Activated T-helper 2 cell treated with anti-CD3 and anti-CD28 coated beads, Interferon-gamma antibody, Interleukin-2, Interleukin-4, amounts not matched to agents 10 μg/mL and 5 μg/mL and 100 μg/mL, durations not matched to agents 14 hours and 24 hours and 36 hours (primary cell): Measurements from ENCODE around the gene HOMER1. TPM values are rescaled to one million over a fixed set of nuclear protein-coding genes. Genes with fewer than 3 reads are reported as not detected.
"Not testable (repeated sequence)": the region's sequence is repeated elsewhere in the genome, so short reads cannot be mapped to it uniquely, and the experiment has no call there.

Experiments used
- DNase-seq: peaks from one replicate; pipeline ENCODE4 v3.0.0; 2021; ENCODE audit warnings: low spot score
- H3K27ac Mint-ChIP-seq: one replicate; pipeline ENCODE4 v1.8.0; 2021; ENCODE audit warnings: mixed read lengths
- H3K27me3 Mint-ChIP-seq: one replicate; pipeline ENCODE4 v1.8.0; 2021; ENCODE audit warnings: low read depth, mixed read lengths
- H3K36me3 Mint-ChIP-seq: one replicate; pipeline ENCODE4 v1.8.0; 2021; ENCODE audit warnings: low read depth, mixed read lengths
- H3K4me1 Mint-ChIP-seq: one replicate; pipeline ENCODE4 v1.8.0; 2021; ENCODE audit warnings: low read depth, mixed read lengths
- H3K4me3 Mint-ChIP-seq: one replicate; pipeline ENCODE4 v1.8.0; 2021; ENCODE audit warnings: low read depth, mild to moderate bottlenecking, moderate library complexity, mixed read lengths
- H3K9me3 Mint-ChIP-seq: one replicate; pipeline ENCODE4 v1.8.0; 2021; ENCODE audit warnings: mixed read lengths
- intact Hi-C: fragments of 100-400 bp; cut with micrococcal nuclease; formaldehyde crosslinking; loops from one replicate; pipeline ENCODE4 v1.15.1; 2023
- total RNA-seq: library from RNA; stranded (reverse); gene quantifications from 2 replicates; pipeline ENCODE4 v1.2.3, GENCODE V29; 2022

HOMER1 gene
- total RNA-seq, 1 donor from 2014 or later, result 13.5 TPM

DNA sequence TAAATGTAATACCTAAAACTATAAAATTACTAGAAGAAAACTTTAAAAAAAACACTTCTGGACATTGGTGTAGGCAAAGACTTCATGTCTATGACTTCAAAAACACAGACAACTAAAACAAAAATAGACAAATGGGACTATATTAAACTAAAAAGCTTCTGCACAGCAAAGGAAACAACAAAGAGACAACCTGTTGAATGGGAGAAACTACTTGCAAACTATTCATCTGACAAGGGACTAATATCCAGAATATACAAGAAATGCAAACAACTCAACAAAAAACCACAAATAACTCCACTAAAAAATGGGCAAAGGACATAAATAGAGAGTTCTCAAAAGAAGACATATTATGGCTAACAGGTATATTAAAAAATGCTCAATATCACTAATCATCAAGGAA, 128.8 kb downstream of the HOMER1 start:
- H3K4me3 Mint-ChIP-seq, H3K27me3 Mint-ChIP-seq, DNase-seq, H3K27ac Mint-ChIP-seq, intact Hi-C loops, H3K4me1 Mint-ChIP-seq: not testable (repeated sequence)
- peaks cover 20% of the 10 kb centered on the region for H3K36me3 Mint-ChIP-seq
- peaks cover 37% of the 10 kb centered on the region for H3K9me3 Mint-ChIP-seq

- Mint-ChIP-seq H3K4me1 (no peaks in the 10 kb centered on the region), H3K4me3 (no peak overlapping the region), H3K27me3 (no peaks in the 10 kb centered on the region), H3K9me3 (peaks cover 34% of the 10 kb centered on the region), H3K36me3 (peaks cover 24% of the 10 kb centered on the region), H3K27ac (no peak overlapping the region)
- DNase-seq, result no peak
- intact Hi-C loops, result no loop called here
Measured at GRCh38 chr5:79378510-79379186, 135.3 kb downstream of the HOMER1 start.

DNA sequence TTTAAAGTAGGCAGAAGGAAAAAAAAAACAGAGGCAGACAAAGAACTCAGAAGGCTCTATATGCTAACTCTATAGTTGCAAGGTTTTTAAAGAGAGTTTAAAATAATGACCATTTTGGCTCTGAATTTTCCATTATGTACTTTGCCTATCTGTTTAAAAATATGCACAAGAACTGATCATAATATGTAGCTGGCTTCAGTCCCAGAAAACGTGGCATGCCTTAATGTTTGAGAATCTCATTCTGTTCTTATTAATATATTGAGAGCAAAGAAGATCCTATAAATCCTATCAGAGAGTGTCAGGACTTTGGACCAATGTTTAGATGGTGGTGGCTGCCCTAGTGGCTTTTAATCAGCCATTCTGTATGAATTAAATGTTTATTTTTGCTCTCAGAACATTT, 156.5 kb downstream of the HOMER1 start:
- no peaks in the 10 kb centered on the region for H3K4me1 Mint-ChIP-seq
- H3K36me3 Mint-ChIP-seq, result no peaks in the 10 kb centered on the region
- H3K4me3 Mint-ChIP-seq, result no peak overlapping the region
- intact Hi-C loops, result no loop called here
- H3K9me3 Mint-ChIP-seq, result no peaks in the 10 kb centered on the region
- peaks cover 4% of the 10 kb centered on the region for H3K27me3 Mint-ChIP-seq
- no peak overlapping the region for H3K27ac Mint-ChIP-seq
- DNase-seq, result no peak

DNA sequence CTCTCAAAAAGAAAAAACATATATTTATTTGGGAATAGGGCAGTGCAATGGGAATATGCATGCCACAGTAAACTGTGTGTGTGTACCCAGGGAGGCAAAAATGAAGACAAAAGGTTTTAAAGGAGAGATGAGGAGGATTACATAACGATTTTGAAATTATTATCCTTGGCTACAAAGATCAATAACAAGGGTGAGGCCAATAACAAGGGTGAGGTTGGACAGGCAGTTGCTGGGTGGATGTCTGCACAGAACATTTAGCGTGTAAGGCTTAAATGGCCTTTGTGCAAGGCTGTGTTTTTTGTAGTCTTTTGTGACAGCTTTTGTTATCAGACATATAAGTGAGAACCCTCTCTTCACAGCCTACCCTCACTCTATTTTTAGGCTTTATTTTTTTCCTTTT, 164.1 kb downstream of the HOMER1 start:
- intact Hi-C loops, result no loop called here
- H3K9me3 Mint-ChIP-seq, result no peaks in the 10 kb centered on the region
- H3K27me3 Mint-ChIP-seq, result no peaks in the 10 kb centered on the region
- no peak for DNase-seq
- no peaks in the 10 kb centered on the region for H3K4me1 Mint-ChIP-seq
- no peak overlapping the region for H3K4me3 Mint-ChIP-seq
- no peaks in the 10 kb centered on the region for H3K36me3 Mint-ChIP-seq
- no peak overlapping the region for H3K27ac Mint-ChIP-seq

- Mint-ChIP-seq H3K27ac (no peak overlapping the region), H3K9me3 (no peaks in the 10 kb centered on the region), H3K27me3 (no peaks in the 10 kb centered on the region), H3K4me3 (no peak overlapping the region), H3K36me3 (no peaks in the 10 kb centered on the region), H3K4me1 (no peaks in the 10 kb centered on the region)
- no peak for DNase-seq
- intact Hi-C loops, result no loop called here
Measured at GRCh38 chr5:79349047-79349446, 164.9 kb downstream of the HOMER1 start.

- no peaks in the 10 kb centered on the region for H3K27me3 Mint-ChIP-seq
- H3K27ac Mint-ChIP-seq, result no peak overlapping the region
- no peaks in the 10 kb centered on the region for H3K4me1 Mint-ChIP-seq
- H3K9me3 Mint-ChIP-seq, result no peaks in the 10 kb centered on the region
- intact Hi-C loops, result no loop called here
- H3K4me3 Mint-ChIP-seq, result no peak overlapping the region
- H3K36me3 Mint-ChIP-seq, result no peaks in the 10 kb centered on the region
- DNase-seq, result no peak
Measured at GRCh38 chr5:79346420-79346824, 167.5 kb downstream of the HOMER1 start.

- H3K36me3 Mint-ChIP-seq, result no peaks in the 10 kb centered on the region
- no peaks in the 10 kb centered on the region for H3K9me3 Mint-ChIP-seq
- H3K4me1 Mint-ChIP-seq, result no peaks in the 10 kb centered on the region
- peaks cover 9% of the 10 kb centered on the region for H3K27me3 Mint-ChIP-seq
- intact Hi-C loops, result no loop called here
- H3K27ac Mint-ChIP-seq, result no peak overlapping the region
- no peak overlapping the region for H3K4me3 Mint-ChIP-seq
- DNase-seq, result no peak
Measured at GRCh38 chr5:79333852-79334557, 179.9 kb downstream of the HOMER1 start.

- Mint-ChIP-seq H3K4me1 (no peaks in the 10 kb centered on the region), H3K27ac (no peak overlapping the region), H3K27me3 (peaks cover 2% of the 10 kb centered on the region), H3K9me3 (no peaks in the 10 kb centered on the region), H3K4me3 (no peak overlapping the region), H3K36me3 (no peaks in the 10 kb centered on the region)
- intact Hi-C loops, result no loop called here
- no peak for DNase-seq
Measured at GRCh38 chr5:79330071-79330470, 183.9 kb downstream of the HOMER1 start.

- Mint-ChIP-seq H3K4me3 (no peak overlapping the region), H3K27ac (no peak overlapping the region), H3K9me3 (no peaks in the 10 kb centered on the region), H3K4me1 (no peaks in the 10 kb centered on the region), H3K36me3 (no peaks in the 10 kb centered on the region), H3K27me3 (peaks cover 2% of the 10 kb centered on the region)
- intact Hi-C loops, result no loop called here
- no peak for DNase-seq
Measured at GRCh38 chr5:79329453-79329852, 184.5 kb downstream of the HOMER1 start.

Other genes with a start within 250 kb of the HOMER1 start
- 84.1 and 88.0 TPM in 2 replicates for gene TENT2, start 98.3 kb upstream of the HOMER1 start, total RNA-seq
- gene CMYA5, start 175.7 kb upstream of the HOMER1 start, total RNA-seq, result 0.11 and 0.44 TPM in 2 replicates